ENCODE data around the gene MRNIP.

MRNIP gene

DNA sequence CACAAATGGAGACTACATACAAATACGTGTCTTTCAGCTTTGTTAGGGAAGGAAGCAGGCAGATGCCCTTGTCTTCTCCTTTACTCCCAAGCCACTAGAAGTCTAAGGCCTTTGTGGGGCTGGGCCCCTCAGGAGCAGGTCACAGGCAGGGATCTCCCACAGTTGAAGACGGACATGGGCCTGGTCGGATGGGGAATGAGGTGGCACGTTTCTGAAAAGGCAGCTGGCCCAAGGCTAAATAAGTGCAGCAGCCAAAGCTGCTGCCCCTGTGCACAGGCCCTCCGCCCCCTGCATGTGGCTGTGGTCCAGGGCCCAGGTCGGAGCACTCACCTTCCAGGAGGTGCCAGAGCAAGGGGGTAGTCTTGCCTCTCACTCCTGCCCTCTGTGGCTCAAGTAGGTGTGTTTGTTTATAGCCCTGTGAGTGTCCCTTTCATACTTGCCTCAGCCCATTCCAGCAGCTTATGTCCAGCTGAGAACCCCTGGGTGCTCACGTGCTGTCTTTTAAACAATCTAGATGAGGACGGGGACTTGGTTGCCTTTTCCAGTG, 36.1 kb downstream of the MRNIP start:
- Histone ChIP-seq H3K9me3 (ENCODE audit: control insufficient read depth, low read length) (no peaks in the 10 kb centered on the region), H3K79me2 (peaks cover 30% of the 10 kb centered on the region), H3K9ac (no peak overlapping the region), H3K36me3 (ENCODE audit: control insufficient read depth, insufficient read depth, low read length) (no peaks in the 10 kb centered on the region), H3K4me1 (peaks cover 31% of the 10 kb centered on the region), H3K4me2 (ENCODE audit: low read length) (peak overlapping the region; percentile 79), H2AFZ (no peak overlapping the region), H3K27ac (peak overlapping the region; percentile 96), H3K4me3 (ENCODE audit: low read depth, low read length) (peak overlapping the region; percentile 74), H3K27me3 (ENCODE audit: control insufficient read depth, insufficient read depth, low read length) (no peaks in the 10 kb centered on the region)
- TF ChIP-seq, protein P1, sequence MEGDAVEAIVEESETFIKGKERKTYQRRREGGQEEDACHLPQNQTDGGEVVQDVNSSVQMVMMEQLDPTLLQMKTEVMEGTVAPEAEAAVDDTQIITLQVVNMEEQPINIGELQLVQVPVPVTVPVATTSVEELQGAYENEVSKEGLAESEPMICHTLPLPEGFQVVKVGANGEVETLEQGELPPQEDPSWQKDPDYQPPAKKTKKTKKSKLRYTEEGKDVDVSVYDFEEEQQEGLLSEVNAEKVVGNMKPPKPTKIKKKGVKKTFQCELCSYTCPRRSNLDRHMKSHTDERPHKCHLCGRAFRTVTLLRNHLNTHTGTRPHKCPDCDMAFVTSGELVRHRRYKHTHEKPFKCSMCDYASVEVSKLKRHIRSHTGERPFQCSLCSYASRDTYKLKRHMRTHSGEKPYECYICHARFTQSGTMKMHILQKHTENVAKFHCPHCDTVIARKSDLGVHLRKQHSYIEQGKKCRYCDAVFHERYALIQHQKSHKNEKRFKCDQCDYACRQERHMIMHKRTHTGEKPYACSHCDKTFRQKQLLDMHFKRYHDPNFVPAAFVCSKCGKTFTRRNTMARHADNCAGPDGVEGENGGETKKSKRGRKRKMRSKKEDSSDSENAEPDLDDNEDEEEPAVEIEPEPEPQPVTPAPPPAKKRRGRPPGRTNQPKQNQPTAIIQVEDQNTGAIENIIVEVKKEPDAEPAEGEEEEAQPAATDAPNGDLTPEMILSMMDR (IDR thresholded peaks at IDR 0.05) = no peak

DNA sequence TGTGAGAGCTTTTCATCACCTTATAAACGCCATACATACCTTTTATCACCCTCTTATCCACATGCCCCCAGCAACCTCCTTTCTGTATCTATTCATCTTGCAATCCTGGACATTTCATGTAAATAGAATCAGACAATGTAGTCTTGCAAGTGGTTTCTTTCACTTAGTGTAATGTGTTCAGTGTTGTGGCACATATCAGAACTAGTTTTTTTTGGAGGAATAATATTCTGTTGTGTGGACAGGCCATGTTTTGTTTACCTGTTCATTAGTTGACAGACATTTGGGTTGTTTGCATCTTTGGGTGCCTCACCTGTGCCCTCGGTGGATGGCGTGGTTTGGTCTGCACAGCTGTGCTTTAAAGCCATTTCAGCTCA, 36.6 kb downstream of the MRNIP start:
- Histone ChIP-seq H3K27ac (peak overlapping the region; percentile 96), H2AFZ (no peak overlapping the region), H3K4me2 (ENCODE audit: low read length) (peak overlapping the region; percentile 79), H3K4me1 (peaks cover 31% of the 10 kb centered on the region), H3K27me3 (ENCODE audit: control insufficient read depth, insufficient read depth, low read length) (no peaks in the 10 kb centered on the region), H3K9ac (no peak overlapping the region), H3K4me3 (ENCODE audit: low read depth, low read length) (peak overlapping the region; percentile 74), H3K36me3 (ENCODE audit: control insufficient read depth, insufficient read depth, low read length) (no peaks in the 10 kb centered on the region), H3K79me2 (peaks cover 29% of the 10 kb centered on the region), H3K9me3 (ENCODE audit: control insufficient read depth, low read length) (no peaks in the 10 kb centered on the region)
- TF ChIP-seq, protein P1 (IDR thresholded peaks at IDR 0.05) = no peak

DNA sequence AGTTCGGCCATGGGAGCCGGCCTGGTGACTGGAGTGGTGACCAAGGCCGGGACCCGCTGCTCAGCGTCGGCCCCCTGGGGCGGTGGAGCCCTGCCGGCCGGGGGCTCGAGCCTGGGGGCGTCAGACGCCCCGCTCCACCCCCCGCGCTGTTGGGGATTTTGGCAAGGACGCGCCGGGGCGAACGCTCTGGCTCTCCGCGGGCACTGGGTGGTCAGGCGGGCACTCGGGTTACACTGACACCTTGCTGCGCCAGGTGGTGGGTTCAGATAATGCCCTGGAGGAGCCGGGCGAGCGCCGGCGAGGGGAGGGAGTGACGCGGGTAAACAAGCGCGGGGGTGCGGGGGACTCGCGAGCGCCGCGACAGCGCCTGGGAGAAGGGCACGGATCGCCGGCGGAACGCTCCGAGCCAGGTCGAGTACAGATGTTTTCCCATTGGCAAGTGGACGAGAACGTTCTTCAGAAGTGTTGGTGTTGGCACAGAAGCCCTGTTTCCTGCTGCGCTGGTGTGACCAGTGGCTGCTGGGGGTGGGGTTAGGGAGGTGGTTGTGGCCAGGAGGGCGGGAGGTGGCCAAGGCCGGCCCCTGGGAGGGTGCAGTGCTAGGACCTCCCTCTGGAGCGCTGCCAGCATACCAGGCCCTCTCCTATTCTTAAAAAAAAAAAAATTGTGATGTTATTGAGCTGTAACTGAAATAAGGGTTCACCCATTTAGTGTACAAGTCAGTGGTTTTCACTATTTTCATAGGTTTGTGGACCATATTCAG, 37.1 kb downstream of the MRNIP start:
- Histone ChIP-seq H2AFZ (peak overlapping the region; percentile 90), H3K36me3 (ENCODE audit: control insufficient read depth, insufficient read depth, low read length) (no peaks in the 10 kb centered on the region), H3K4me2 (ENCODE audit: low read length) (peak overlapping the region; percentile 79), H3K9ac (peak overlapping the region; percentile 93), H3K79me2 (peaks cover 25% of the 10 kb centered on the region), H3K27ac (peak overlapping the region; percentile 96), H3K4me3 (ENCODE audit: low read depth, low read length) (peak overlapping the region; percentile 74), H3K4me1 (peaks cover 31% of the 10 kb centered on the region), H3K9me3 (ENCODE audit: control insufficient read depth, low read length) (no peaks in the 10 kb centered on the region), H3K27me3 (ENCODE audit: control insufficient read depth, insufficient read depth, low read length) (no peaks in the 10 kb centered on the region)
- TF ChIP-seq, protein P1 (IDR thresholded peaks at IDR 0.05) = peak; percentile 24

DNA sequence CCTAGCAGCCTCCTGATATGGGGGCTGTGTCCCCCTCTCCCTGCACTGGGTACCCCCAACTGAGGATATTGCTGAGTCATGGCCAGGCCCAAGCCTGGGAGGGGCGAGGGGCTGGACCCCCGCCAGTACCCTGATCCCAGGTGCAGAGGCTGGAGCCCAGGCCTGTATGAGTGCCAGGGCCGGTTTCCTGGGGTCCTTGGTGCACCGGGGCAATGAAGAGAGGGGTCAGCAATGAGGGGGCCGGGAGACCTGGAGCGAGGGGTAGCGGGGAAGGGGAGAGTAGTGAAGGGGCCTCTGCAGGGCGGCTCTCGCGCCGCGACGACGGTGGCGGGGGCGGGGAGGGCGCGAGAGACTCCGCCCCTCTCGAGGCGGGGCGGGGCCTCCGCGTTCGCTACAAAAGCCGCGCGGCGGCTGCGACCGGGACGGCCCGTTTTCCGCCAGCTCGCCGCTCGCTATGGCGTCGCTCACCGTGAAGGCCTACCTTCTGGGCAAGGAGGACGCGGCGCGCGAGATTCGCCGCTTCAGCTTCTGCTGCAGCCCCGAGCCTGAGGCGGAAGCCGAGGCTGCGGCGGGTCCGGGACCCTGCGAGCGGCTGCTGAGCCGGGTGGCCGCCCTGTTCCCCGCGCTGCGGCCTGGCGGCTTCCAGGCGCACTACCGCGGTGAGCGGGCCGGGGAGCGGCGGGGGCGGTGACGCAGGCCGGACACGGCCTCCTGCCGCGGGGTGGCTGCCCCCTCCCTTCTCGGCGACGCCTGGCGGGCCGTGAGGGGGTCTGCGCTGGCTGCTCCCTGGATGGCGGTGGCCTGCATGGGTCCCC, 37.9 kb downstream of the MRNIP start, which contains the start of gene SQSTM1:
Gene SQSTM1, plus strand, starts transcription at position 423 of the 815 bp plus-strand sequence. Its CDS starts 32 bp downstream, at position 455.
- TF ChIP-seq, protein P1 (IDR thresholded peaks at IDR 0.05) = no peak

More for the DNA sequence above, 37.9 kb downstream of the MRNIP start, which contains the start of gene SQSTM1:
- Histone ChIP-seq H3K4me3 (ENCODE audit: low read depth, low read length) (peak within 1 kb of the TSS; percentile 74), H3K9ac (peak within 1 kb of the TSS; percentile 93), H3K79me2 (peaks cover 23% of the 10 kb centered on the region), H3K4me2 (ENCODE audit: low read length) (peak within 1 kb of the TSS; percentile 79), H3K36me3 (ENCODE audit: control insufficient read depth, insufficient read depth, low read length) (no peaks in the 10 kb centered on the region), H3K27me3 (ENCODE audit: control insufficient read depth, insufficient read depth, low read length) (no peaks in the 10 kb centered on the region), H3K4me1 (peaks cover 31% of the 10 kb centered on the region), H2AFZ (peak within 1 kb of the TSS; percentile 90), H3K27ac (peak within 1 kb of the TSS; percentile 96), H3K9me3 (ENCODE audit: control insufficient read depth, low read length) (no peaks in the 10 kb centered on the region)

Data from parathyroid adenoma (tissue), 2 donors.